ENCODE results near the gene PEA15.

PEA15 gene

GRCh38 chr1:160208557-160209320 is 3.6 kb downstream of the PEA15 start:
- DNase-seq (ENCODE audit: low read depth in 2 of 2) = no peak

GRCh38 chr1:160209321-160210046 is 4.3 kb downstream of the PEA15 start:
- DNase-seq (ENCODE audit: low read depth in 2 of 2) = no peak

- no peak for DNase-seq (ENCODE audit: low read depth in 2 of 2)
Observed at GRCh38 chr1:160210561-160210960, 5.4 kb downstream of the PEA15 start.

GRCh38 chr1:160211046-160211790 is 6.0 kb downstream of the PEA15 start:
- no peak for DNase-seq (ENCODE audit: low read depth in 2 of 2)

GRCh38 chr1:160214481-160215140 is 9.4 kb downstream of the PEA15 start:
- no peak for DNase-seq (ENCODE audit: low read depth in 2 of 2)

- DNase-seq (ENCODE audit: low read depth in 2 of 2) = no peak
Observed at GRCh38 chr1:160216301-160216700, 11.1 kb downstream of the PEA15 start.

GRCh38 chr1:160217481-160218051 is 12.4 kb downstream of the PEA15 start:
- DNase-seq (ENCODE audit: low read depth in 2 of 2) = no peak

- no peak for DNase-seq (ENCODE audit: low read depth in 2 of 2)
Observed at GRCh38 chr1:160219062-160219929, 14.1 kb downstream of the PEA15 start.

- DNase-seq (ENCODE audit: low read depth in 2 of 2) = no peak
Observed at GRCh38 chr1:160220301-160220700, 15.1 kb downstream of the PEA15 start.

- DNase-seq (ENCODE audit: low read depth in 2 of 2) = no peak
Observed at GRCh38 chr1:160221089-160221488, 15.9 kb downstream of the PEA15 start.

GRCh38 chr1:160222546-160222945 is 17.4 kb downstream of the PEA15 start:
- DNase-seq (ENCODE audit: low read depth in 2 of 2) = no peak

- DNase-seq (ENCODE audit: low read depth in 2 of 2) = no peak
Observed at GRCh38 chr1:160224606-160225005, 19.4 kb downstream of the PEA15 start.

GRCh38 chr1:160225345-160225744 is 20.2 kb downstream of the PEA15 start:
- DNase-seq (ENCODE audit: low read depth in 2 of 2) = no peak

GRCh38 chr1:160226623-160227022 is 21.4 kb downstream of the PEA15 start:
- DNase-seq (ENCODE audit: low read depth in 2 of 2) = no peak

GRCh38 chr1:160227034-160227433 is 21.9 kb downstream of the PEA15 start:
- DNase-seq (ENCODE audit: low read depth in 2 of 2) = no peak

- no peak for DNase-seq (ENCODE audit: low read depth in 2 of 2)
Observed at GRCh38 chr1:160227561-160227960, 22.4 kb downstream of the PEA15 start.

- no peak for DNase-seq (ENCODE audit: low read depth in 2 of 2)
Observed at GRCh38 chr1:160228431-160228830, 23.2 kb downstream of the PEA15 start.

GRCh38 chr1:160232911-160233310 is 27.7 kb downstream of the PEA15 start:
- no peak for DNase-seq (ENCODE audit: low read depth in 2 of 2)

- DNase-seq (ENCODE audit: low read depth in 2 of 2) = no peak
Observed at GRCh38 chr1:160236806-160237205, 31.6 kb downstream of the PEA15 start.

- DNase-seq (ENCODE audit: low read depth in 2 of 2) = no peak
Observed at GRCh38 chr1:160237558-160237957, 32.4 kb downstream of the PEA15 start.

GRCh38 chr1:160238408-160238807 is 33.2 kb downstream of the PEA15 start:
- no peak for DNase-seq (ENCODE audit: low read depth in 2 of 2)

All from stimulated activated CD8-positive, alpha-beta memory T cell treated with anti-CD3 and anti-CD28 coated beads, Interleukin-7, amount 100 ng/mL, for 4 hours (primary cell).